Activated CD4-positive, CD25-positive, alpha-beta regulatory T cell treated with anti-CD3 and anti-CD28 coated beads, Interleukin-2, amount 50 U/mL, for 24 hours (primary cell): Measurements from ENCODE around the gene RCCD1.
A peak's percentile ranks its signal among the peaks of the same experiment; 100 is the strongest.
"Not testable (repeated sequence)": the region's sequence is repeated elsewhere in the genome, so short reads cannot be mapped to it uniquely, and the experiment has no call there.

Experiments used
- ATAC-seq, 2 donors: fragments of 150-1000 bp; cut with Tn5 transposase; one replicate each; pipeline ENCODE4 v1.10.0; 2021; ENCODE audit warnings: mild to moderate bottlenecking in 1 of 2, moderate library complexity in 1 of 2

The RCCD1 gene

DNA sequence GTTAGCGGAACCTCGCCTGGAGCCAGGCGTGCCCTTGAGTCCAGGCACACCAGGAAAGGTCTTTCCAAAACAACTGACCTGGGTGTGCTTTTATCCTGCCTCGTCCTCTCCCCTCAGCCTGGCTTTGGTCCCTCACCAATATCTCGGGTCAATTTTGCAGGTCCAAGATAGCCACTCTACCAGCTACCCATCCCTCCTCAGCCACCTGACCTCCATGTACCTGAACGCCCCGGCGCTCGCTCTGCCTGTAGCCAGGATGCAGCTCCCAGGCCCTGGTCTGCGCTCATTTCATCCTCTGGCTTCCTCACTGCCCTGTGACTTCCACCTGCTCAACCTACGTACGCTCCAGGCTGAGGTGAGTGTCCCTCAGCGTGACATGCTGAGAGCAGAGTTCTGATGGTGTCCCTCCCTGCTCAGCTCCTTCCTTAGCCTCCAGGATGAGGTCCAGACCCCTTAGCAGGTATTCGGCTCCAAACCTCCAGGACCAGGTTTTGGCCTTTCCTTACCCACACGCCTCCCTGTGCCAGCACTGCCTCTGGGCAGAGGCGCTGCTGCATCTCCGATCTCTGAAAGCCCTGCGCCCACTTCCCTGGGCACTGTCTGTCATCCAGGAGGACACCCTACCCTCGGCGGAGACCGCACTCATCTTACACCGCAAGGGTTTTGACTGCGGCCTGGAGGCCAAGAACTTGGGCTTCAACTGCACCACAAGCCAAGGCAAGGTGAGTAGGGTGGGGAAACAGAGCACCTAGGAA, 36.5 kb upstream of the RCCD1 start:
- ATAC-seq: no peak

DNA sequence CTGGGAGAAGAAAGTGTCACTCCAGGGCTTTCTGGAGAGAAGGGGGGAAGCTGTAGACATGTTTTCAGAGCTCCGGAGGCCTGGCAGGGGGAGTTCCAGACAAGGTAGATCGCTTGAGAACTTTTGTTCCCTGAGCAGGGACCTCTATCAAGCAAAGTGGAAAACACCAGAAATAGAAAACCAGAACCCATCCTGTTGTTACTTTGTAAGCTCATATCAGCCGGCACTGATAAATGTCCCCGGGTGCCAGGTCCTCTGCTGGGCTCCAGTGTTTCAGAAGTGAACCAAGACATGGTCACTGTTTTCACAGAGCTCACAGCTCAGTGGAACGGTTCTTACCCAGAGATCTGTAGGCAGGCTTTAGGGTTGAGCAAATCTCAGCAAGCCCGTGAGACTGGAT, 35.8 kb upstream of the RCCD1 start:
- no peak for ATAC-seq

DNA sequence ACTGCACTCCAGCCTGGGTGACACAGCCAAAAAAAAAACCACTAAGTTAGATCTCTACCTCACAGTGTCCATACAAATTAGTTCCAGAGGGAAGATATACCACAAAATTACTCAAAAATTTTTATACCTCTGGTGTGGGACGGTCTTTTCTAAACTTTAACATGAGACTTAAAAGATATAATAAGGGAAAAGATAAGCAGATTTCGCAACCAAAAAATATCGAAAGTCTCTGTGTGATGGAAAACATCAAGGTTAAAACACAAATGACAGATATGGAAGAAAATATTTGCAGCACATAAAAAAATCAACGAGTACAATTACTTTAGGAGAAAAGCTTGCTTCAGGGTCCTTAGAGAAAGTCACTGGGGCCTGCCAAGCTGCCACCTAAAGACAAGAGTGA, 32.8 kb upstream of the RCCD1 start:
- ATAC-seq: no peak

DNA sequence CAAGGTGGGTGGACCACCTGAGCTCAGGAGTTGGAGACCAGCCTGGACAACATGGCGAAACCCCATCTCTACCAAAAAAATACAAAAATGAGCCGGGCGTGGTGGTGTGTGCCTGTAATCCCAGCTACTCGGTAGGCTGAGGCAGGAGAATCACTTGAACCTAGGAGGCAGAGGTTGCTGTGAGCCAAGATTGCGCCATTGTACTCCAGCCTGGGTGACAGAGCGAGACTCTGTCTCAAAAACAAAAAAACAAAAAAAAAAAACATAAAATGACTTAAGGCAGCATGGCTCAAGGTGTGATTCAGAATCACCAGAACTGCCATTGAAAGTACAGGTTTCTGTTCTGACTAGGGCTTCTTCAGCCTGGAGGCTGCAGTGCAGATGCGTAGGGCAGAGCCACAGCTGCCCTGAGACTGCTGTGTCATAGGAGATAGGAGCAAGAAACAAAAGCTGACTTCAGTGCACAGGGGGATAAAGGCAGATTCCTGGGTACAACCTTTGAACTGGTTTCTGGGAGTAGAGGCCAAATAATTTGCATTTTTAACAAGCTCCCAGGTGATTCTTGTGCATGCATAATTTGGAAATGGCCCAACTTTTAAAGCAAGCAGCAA, 31.9 kb upstream of the RCCD1 start:
- peak; percentile 88 to 94 for ATAC-seq

DNA sequence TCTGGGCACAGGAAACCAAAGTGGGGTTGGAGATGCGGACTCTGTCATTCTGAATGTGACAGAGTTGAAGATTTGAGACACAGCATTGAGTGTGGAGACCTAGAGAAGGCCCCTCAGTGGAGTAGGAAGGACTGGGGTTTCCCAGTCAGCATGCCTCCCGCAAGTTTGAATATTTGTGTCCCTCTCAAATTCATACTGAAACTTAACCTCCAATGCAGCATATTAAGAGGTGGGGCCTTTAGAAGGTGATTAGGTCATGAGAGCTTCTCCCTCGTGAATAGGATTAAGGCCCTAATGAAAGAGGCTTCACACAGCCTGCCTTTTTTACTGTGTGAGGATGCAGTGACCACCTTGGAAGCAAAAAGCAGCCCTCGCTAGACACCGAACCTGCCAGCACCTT, 30.3 kb upstream of the RCCD1 start:
- ATAC-seq: peak; percentile 61 to 70

DNA sequence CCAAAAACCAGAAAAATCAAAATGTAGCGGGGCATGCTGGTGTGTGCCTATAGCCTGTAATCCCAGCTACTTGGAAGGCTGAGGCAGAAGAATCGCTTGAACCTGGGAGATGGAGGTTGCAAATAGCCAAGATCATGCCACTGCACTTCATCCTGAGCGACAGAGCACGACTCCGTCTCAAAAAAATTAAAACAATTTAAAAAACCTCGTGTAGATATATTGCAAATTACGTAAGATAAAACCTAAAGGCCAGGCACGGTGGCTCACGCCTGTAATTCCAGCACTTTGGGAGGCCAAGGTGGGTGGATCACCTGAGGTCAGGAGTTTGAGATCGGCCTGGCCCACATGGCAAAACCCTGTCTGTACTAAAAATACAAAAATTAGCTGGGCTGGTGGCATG, 27.9 kb upstream of the RCCD1 start:
- ATAC-seq: not testable (repeated sequence)

DNA sequence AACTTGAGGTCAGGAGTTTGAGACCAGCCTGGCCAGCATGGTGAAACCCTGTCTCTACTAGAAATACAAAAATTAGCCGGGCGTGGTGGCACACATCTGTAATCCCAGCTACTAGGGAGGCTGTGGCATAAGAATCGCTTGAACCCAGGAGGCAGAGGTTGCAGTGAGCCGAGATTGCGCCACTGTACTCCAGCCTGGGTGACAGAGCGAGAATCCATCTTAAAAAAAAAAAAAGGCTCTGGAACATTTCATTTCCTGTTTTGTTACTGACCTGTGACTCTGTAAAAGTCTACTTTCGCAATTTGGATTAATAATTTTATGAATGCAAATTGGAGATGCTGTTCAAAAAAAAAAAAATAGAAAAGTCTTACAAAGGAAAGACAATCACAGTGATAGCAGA, 26.6 kb upstream of the RCCD1 start:
- ATAC-seq: not testable (repeated sequence)

DNA sequence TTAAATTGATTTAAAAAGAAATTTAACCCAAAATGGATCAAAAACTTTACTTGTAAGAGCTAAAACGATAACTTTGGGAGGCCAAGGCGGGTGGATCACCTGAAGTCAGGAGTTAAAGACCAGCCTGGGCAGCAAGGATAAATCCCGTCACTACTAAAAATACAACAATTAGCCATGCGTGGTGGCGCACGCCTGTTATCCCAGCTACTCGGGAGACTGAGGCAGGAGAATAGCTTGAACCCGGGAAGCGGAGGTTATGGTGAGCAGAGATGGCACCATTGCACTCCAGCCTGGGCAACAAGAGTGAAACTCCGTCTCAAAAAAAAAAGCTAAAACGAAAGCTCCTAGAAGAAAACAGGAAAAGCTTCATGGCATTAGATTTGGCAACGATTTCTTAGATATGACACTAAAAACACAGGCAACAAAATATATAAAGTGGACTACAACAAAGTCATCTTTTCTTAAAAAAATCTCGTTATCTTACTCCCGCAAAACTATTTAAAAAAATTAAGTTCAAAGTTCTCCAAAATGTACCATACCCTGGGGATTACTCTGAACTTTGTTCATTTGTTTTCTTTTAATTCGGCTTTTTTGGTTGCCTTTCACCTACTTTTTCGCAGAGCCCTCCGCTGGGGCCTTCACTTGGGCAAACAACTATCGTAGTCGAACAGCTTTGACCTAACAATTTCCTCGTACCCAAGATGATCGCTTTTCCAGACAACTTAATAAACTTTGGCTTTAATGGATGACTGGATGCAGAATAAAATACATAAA, 25.3 kb upstream of the RCCD1 start:
- no peak for ATAC-seq

DNA sequence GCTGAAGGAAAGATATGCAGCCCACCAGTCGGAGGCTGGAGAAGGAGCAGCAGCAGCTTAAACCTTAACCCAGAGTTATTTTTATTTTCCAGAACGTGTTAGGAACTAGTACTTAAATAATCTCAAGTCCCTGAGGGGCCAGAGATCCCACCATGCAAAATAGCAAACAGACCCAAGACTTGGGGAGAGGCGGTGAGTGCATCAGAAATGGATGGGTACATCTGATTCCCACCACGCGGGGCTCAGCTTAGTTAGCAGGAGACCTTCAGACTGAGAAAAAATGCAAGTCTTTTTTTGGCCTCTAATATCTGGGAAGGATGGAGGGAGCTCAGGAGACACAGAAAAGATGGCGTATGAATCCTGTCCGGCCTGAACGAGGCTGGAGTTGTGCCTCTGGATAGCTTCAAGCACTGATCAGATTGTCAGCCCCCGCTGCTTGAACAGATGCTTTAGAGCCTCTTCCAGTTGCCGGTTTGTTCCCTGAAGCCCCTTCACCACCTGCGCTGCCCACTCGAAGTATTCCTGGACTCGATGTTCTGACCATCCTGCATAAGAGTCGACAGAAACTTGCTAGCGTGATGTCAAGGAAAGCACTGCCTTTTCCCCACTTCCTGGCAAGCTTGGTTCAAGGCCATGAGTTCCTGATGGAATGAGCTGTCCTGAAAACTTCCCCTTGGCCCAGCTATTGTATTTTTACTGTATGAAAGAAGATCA, 23.7 kb upstream of the RCCD1 start:
- ATAC-seq: no peak

DNA sequence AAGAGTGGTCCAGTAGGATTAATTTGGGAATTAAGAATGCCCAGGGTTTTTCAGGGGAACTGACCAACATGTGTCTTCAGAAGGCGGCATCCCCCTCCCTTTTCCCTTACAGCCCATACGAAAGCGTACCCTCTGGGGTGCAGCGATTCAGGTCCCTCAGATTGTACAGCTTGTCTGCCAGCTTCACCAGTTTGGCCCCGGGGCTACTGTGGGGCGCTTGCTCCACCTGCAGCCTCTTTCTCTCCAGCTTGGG, 23.2 kb upstream of the RCCD1 start:
- ATAC-seq: no peak

DNA sequence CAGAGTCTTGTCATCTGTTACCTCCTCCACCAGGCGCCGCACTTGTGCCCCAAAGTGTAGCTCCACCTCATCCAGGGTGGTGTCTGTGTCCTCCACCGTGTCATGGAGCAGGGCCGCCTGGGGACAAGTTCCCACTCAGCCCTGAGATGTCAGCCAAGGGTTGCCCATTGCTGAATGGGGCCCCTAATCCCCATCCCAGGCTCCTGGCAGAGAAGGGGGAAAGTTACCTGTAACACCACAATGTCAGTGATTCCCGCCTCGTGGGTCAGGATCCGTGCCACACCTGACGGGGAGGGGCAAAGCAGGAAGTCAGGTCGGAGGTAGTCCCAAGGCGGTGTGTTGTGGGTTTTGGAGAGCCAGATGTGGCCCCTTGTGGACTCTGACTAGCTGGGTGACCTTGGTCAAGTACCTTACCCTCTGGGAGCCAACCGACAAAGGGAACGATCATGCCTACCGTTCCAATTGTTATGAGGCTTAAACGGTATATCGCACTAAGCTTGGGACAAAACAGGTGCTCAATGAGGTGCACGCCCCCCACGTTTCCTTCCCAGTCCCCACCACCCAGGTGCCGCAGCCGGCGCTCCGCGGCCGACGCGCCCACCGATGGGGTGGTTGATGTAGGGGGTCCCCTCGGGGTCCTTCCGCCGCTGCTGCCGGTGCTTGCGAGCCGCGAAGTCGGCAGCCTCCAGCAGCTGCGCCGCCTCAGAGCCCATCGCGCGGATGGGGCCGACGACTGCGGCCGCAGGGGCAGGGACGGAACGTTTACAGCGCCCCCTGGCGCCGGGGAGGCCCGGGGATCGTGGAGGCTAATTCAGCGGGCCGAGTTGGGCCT, 22.6 kb upstream of the RCCD1 start, which contains the start of gene HDDC3:
TSS of gene HDDC3 (minus strand) at position 722 of the 832 bp plus-strand sequence. CDS start at position 713, 9 bp downstream.
- peak; percentile 61 to 63 for ATAC-seq

DNA sequence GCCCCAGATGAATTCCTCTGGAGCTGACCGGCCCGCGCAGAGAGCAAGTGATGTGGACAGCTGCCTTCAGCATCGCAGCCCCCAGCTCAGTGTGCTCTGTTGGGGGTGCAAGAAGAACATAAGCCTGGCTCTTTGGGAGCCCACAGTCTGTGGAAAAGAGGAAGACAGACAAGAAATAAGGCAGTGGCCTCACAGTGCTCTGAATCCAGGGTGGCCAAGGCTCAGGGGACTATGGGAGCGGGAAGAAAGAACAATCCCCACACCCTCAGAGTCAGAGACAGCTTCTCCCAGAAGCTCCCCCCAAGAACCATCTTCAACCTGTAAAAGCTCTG, 22.1 kb upstream of the RCCD1 start:
- ATAC-seq: no peak

DNA sequence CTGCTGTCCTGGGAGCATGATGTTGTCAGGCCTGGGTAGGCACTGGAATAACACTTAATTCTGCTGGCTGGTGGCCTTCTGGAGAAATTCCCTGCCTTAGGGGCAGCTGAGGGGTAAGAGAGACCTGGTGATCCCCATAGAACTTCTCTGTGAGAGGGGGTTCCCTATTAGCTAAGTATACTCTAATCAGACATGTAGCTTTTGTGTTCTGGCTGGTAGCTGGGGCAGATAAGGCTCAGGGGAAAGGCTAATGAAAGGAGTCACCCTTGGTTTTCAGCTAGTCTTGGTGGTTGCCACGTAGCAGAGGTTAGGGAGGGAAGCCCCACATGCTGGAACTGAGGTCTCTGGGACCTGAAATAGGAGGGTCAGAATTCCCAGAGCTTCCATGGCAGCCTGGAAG, 21.4 kb upstream of the RCCD1 start:
- ATAC-seq: no peak

DNA sequence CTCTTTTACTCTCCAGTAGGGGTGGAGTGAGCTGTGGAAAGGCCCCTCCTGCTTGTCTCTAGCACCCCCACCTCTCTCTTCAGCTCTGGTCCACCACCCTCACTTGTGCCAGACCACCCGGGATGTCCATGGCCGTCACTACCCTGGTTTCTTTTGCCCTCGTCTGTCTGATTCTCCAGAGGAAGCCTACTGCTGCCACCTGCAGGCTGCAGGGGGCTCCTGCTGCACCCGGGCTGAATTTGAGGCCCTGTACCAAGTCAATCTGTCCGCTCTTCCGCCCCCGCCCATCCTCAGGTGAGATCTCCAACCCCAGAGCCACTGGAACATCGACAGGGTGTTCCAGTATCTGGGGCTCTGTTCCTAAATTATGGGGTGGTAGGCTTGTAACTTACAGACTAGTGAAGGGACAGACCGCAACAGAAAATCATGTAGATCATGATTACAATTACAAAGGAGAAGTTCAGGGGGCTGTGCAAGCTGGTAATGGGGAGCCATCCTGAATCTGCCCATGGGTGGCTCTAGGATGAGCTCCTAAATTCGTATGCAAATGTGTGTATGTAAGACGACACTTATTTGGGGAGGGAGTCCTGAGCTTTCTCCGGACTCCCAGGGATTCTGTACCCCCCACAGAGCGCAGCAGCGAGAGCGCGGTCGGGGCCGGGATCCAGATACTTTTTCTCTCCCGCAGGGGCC, 20.3 kb upstream of the RCCD1 start:
- peak; percentile 34 to 43 for ATAC-seq

DNA sequence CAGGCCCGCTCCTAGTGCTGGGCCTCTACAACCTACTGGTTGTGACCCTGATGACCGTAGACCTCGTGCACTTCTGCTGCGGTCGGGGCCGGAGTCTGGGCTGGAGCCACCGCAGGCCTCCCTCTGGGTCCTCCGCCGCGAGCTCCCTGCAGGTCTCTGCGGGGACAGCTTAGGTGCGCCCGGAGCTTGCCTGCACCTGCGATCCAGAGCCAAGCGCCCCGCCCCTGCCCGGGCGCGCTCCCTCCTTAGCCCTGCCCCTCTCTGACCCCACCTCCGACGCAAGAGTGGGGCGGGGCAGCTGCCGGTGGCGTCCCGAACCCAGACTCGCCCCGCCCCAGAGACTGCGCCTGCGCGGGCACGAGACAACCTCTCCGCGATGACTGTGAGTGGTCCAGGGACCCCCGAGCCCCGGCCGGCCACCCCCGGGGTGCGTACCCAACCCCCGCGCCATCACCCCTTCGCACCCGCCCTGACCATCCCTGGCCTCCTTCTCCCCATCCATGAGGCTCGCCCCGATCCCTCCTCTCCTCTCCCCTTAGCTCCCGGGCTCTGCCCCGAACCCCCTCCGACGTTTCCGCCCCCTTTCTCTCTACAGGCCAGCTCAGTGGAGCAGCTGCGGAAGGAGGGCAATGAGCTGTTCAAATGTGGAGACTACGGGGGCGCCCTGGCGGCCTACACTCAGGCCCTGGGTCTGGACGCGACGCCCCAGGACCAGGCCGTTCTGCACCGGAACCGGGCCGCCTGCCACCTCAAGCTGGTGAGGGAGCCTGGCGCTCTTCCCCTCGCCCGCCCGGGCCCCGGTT, 19.5 kb upstream of the RCCD1 start, which contains the start of gene UNC45A:
TSS of gene UNC45A (plus strand) at position 337 of the 803 bp plus-strand sequence. CDS start at position 377, 40 bp downstream.
- ATAC-seq: peak; percentile 70 to 78

DNA sequence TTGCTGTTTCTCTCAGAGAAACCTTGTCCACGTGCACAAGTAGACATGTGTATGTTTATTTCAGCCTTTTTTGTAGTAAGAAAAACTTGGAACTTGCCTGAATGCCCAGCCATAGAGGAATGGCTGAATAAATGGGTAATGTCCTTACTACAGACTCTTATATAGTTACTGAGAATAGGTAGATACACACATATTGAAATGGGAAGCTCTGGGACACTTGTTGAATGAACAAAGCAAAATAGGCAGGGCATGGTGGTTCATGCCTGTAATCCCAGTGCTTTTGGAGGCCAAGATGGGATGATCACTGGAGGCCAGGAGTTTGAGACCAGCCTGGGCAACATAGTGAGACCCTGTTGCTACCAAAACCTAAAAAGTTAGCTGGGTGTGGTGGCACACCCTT, 17.9 kb upstream of the RCCD1 start:
- ATAC-seq: no peak

DNA sequence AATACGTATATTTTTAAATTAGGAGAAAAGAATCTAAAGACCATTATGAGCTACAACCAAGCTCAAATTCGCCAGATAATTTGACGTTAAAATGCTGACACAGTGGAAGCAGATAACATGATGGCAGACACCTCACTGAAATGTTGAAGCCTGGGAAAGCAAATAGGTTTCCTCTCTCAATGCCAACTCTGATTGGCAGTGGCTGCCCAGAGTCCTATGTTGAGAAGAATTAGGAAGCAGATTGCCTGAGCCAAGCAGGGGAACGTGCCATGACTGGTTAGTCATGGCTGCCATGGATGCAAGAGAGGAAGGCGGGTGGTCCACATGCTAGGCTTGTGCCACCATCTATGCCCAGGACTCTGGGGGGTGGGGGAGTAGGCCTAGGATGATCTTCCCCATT, 16.4 kb upstream of the RCCD1 start:
- no peak for ATAC-seq

DNA sequence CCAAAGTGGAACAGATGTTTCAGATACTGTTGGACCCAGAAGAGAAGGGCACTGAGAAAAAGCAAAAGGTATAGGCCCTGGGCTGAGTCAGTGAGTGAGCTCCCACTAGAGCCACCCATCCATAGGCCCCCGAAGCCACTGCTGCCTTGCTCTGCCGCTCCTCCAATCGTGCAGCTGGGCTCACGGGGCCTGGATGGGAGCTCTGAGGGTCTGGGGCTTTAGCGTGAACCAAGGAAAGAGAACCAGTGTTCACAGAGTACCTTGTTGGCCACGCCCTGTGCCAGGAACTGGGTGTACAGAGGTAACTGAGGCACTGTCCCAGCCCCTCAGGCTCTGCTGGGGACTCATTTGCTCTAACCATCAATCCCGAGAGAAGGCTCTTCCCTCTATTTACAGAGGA, 14.9 kb upstream of the RCCD1 start:
- no peak for ATAC-seq

DNA sequence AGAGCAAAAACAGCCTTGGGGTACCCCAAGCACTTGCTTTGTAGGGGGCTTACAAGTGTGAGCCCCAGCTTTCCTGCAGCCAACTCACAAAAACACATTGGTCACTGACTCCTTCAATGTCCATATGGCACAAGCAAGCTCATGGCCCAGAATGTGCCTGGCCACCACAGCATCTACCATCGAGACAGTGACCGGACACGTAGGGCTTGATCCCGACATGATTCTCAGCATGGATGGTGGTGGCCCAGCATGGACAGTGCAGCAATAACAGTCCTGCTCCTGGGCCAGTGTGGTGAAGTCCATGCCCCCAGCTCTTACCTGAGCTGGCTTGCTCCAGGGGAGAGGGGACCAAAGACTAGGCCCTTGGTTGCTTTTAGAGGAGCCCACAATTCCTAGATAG, 13.6 kb upstream of the RCCD1 start:
- no peak for ATAC-seq

DNA sequence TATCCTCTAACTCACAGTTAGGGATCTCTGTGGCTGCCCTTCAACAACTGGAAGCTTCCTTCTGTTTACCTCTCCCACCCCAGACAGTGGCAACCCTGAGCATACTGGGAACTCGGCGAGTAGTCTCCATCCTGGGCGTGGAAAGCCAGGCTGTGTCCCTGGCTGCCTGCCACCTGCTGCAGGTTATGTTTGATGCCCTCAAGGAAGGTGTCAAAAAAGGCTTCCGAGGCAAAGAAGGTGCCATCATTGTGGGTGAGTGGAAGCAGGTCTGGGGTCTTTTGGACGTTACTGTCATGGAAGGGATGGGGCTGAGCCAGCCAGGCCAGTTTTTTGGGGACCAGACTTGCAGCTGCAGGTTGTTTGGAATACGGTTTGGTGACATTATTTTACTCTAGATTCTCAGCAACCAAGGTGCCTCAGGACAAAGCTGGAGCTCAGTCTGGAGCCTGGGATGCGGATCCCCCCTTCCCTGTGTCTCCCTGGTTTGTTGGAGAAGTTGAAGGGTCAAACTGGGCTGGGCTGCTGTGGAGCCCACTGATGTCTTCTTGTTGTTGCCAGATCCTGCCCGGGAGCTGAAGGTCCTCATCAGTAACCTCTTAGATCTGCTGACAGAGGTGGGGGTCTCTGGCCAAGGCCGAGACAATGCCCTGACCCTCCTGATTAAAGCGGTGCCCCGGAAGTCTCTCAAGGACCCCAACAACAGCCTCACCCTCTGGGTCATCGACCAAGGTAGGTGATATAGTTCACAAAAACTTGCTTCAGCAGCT, 12.1 kb upstream of the RCCD1 start:
- no peak for ATAC-seq
